Neural progenitor cell (in vitro differentiated cells): ENCODE measurements around the gene DUSP2.

Experiments
- EZH2 ChIP-seq: fragments of 200-600 bp; sonication (generic); IDR thresholded peaks from 2 replicates; pipeline ENCODE4 v1.6.1; 2017; ENCODE audit warnings: antibody characterized with exemption, mild to moderate bottlenecking, moderate library complexity
- EZH2phosphoT487 ChIP-seq: fragments of 200-600 bp; sonication (generic); IDR thresholded peaks from 2 replicates; pipeline ENCODE4 v1.6.1; 2017; ENCODE audit warnings: antibody characterized with exemption
- TF ChIP-seq, protein P1 (sequence below): fragments of 200-600 bp; sonication (generic); IDR thresholded peaks from 2 replicates; pipeline ENCODE4 v1.5.1; 2017; ENCODE audit warnings: antibody characterized with exemption, mild to moderate bottlenecking

- TF ChIP-seq, protein P1, sequence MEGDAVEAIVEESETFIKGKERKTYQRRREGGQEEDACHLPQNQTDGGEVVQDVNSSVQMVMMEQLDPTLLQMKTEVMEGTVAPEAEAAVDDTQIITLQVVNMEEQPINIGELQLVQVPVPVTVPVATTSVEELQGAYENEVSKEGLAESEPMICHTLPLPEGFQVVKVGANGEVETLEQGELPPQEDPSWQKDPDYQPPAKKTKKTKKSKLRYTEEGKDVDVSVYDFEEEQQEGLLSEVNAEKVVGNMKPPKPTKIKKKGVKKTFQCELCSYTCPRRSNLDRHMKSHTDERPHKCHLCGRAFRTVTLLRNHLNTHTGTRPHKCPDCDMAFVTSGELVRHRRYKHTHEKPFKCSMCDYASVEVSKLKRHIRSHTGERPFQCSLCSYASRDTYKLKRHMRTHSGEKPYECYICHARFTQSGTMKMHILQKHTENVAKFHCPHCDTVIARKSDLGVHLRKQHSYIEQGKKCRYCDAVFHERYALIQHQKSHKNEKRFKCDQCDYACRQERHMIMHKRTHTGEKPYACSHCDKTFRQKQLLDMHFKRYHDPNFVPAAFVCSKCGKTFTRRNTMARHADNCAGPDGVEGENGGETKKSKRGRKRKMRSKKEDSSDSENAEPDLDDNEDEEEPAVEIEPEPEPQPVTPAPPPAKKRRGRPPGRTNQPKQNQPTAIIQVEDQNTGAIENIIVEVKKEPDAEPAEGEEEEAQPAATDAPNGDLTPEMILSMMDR = no peak
- TF ChIP-seq EZH2 (no peak), EZH2phosphoT487 (no peak)
These were observed 22.3 kb upstream of the DUSP2 start for GRCh38 chr2:96167407-96168013.
